GM21825 (cell line): ENCODE results near the gene MIB2.

Experiments used
- ATAC-seq: cut with Tn5 transposase; IDR thresholded peaks from one replicate; pipeline ENCODE4 v1.9.1; 2021; ENCODE audit warnings: mild to moderate bottlenecking, moderate library complexity; ENCODE audit not compliant: unreplicated experiment

Gene MIB2

GRCh38 chr1:1598051-1598719 is 17.1 kb upstream of the MIB2 start:
- no peak for ATAC-seq

GRCh38 chr1:1598720-1599029 is 16.6 kb upstream of the MIB2 start:
- ATAC-seq, result no peak

- ATAC-seq, result no peak
These were observed 16.0 kb upstream of the MIB2 start for GRCh38 chr1:1599030-1599934.

GRCh38 chr1:1599935-1600860 is 15.1 kb upstream of the MIB2 start, which contains the start of gene FNDC10:
TSS of gene FNDC10 (minus strand) at chr1:1600135. CDS start at chr1:1600015, 120 bp downstream.
- ATAC-seq, result no peak

- ATAC-seq, result no peak
These were observed 14.3 kb upstream of the MIB2 start for GRCh38 chr1:1600861-1601563.

GRCh38 chr1:1601564-1602303 is 13.6 kb upstream of the MIB2 start:
- ATAC-seq, result no peak

GRCh38 chr1:1602304-1602967 is 12.9 kb upstream of the MIB2 start:
- ATAC-seq, result no peak

GRCh38 chr1:1602968-1603506 is 12.3 kb upstream of the MIB2 start:
- ATAC-seq, result no peak

- ATAC-seq, result no peak
These were observed 11.5 kb upstream of the MIB2 start for GRCh38 chr1:1603671-1604373.

- no peak for ATAC-seq
These were observed 10.8 kb upstream of the MIB2 start for GRCh38 chr1:1604374-1605033.

GRCh38 chr1:1605034-1605591 is 10.2 kb upstream of the MIB2 start:
- no peak for ATAC-seq

- no peak for ATAC-seq
These were observed 9.6 kb upstream of the MIB2 start for GRCh38 chr1:1605724-1606123.

- ATAC-seq, result no peak
These were observed 9.1 kb upstream of the MIB2 start for GRCh38 chr1:1606232-1606631.

GRCh38 chr1:1609822-1610485 is 5.3 kb upstream of the MIB2 start:
- no peak for ATAC-seq

- ATAC-seq, result no peak
These were observed 4.5 kb upstream of the MIB2 start for GRCh38 chr1:1610796-1611195.

- ATAC-seq, result no peak
These were observed 3.2 kb upstream of the MIB2 start for GRCh38 chr1:1612104-1612400.

- ATAC-seq, result no peak
These were observed 1.7 kb upstream of the MIB2 start for GRCh38 chr1:1613509-1614082.
